Subcutaneous abdominal adipose tissue (tissue), 5 donors: ENCODE measurements around the gene MDP1.
A peak's percentile ranks its signal among the peaks of the same experiment; 100 is the strongest.

Experiments used
- H3K27ac ChIP-seq: one replicate; pipeline ENCODE4 v1.7.0; 2013; ENCODE audit warnings: low read depth, mild to moderate bottlenecking, inconsistent platforms, low read length, moderate library complexity
- H3K27me3 ChIP-seq, 5 donors: one replicate each; pipeline ENCODE4 v1.7.0; 2013; ENCODE audit warnings: low read length in 5 of 5, inconsistent platforms in 1 of 5; ENCODE audit not compliant: control insufficient read depth in 5 of 5, insufficient read depth in 4 of 5
- H3K36me3 ChIP-seq, 5 donors: one replicate each; pipeline ENCODE4 v1.7.0; 2013; ENCODE audit warnings: low read length in 5 of 5; ENCODE audit not compliant: control insufficient read depth in 5 of 5, insufficient read depth in 5 of 5
- H3K4me1 ChIP-seq, 5 donors: one replicate each; pipeline ENCODE4 v1.7.0; 2013; ENCODE audit warnings: low read length in 5 of 5, mild to moderate bottlenecking in 3 of 5, moderate library complexity in 1 of 5; ENCODE audit not compliant: control insufficient read depth in 5 of 5, insufficient read depth in 5 of 5
- H3K4me3 ChIP-seq, 5 donors: one replicate each; pipeline ENCODE4 v1.7.0; 2013; ENCODE audit warnings: low read length in 5 of 5, low read depth in 1 of 5
- H3K9ac ChIP-seq, 5 donors: one replicate each; pipeline ENCODE4 v1.7.0; 2013; ENCODE audit warnings: low read length in 5 of 5, mild to moderate bottlenecking in 4 of 5, moderate library complexity in 3 of 5
- H3K9me3 ChIP-seq, 5 donors: one replicate each; pipeline ENCODE4 v1.7.0; 2013; ENCODE audit warnings: low read length in 5 of 5; ENCODE audit not compliant: control insufficient read depth in 5 of 5
- donor health status: healthy.
- donor health status: healthy.
- donor health status: healthy.
- donor health status: healthy.
- donor health status: healthy.

Gene MDP1

GRCh38 chr14:24259282-24260025, 43.6 kb upstream of the MDP1 start:
- Histone ChIP-seq H3K9ac (no peak overlapping the region), H3K9me3 (no peaks in the 10 kb centered on the region), H3K4me3 (no peak overlapping the region), H3K27ac (no peak overlapping the region), H3K4me1 (peaks cover 1 to 45% (median 37%) of the 10 kb centered on the region in 5 donors), H3K36me3 (peaks cover 0 to 19% (median 9%) of the 10 kb centered on the region in 5 donors), H3K27me3 (no peaks in the 10 kb centered on the region)

GRCh38 chr14:24258548-24259265, 42.8 kb upstream of the MDP1 start:
- Histone ChIP-seq H3K9ac (no peak overlapping the region), H3K27ac (no peak overlapping the region), H3K9me3 (no peaks in the 10 kb centered on the region), H3K4me3 (no peak overlapping the region), H3K36me3 (peaks cover 0 to 27% (median 9%) of the 10 kb centered on the region in 5 donors), H3K4me1 (peaks cover 1 to 45% (median 37%) of the 10 kb centered on the region in 5 donors), H3K27me3 (no peaks in the 10 kb centered on the region)

- Histone ChIP-seq H3K4me1 (peaks cover 1 to 42% (median 37%) of the 10 kb centered on the region in 5 donors), H3K27ac (no peak overlapping the region), H3K4me3 (no peak overlapping the region), H3K9me3 (no peaks in the 10 kb centered on the region), H3K36me3 (peaks cover 0 to 28% (median 9%) of the 10 kb centered on the region in 5 donors), H3K27me3 (no peaks in the 10 kb centered on the region), H3K9ac (no peak overlapping the region)
Measured at GRCh38 chr14:24258119-24258518, 42.3 kb upstream of the MDP1 start.

- H3K9ac ChIP-seq: no peak overlapping the region
- H3K9me3 ChIP-seq: no peaks in the 10 kb centered on the region
- H3K36me3 ChIP-seq: peaks cover 0 to 28% (median 9%) of the 10 kb centered on the region in 5 donors
- H3K27ac ChIP-seq: no peak overlapping the region
- no peak overlapping the region for H3K4me3 ChIP-seq
- H3K27me3 ChIP-seq: no peaks in the 10 kb centered on the region
- peaks cover 1 to 48% (median 37%) of the 10 kb centered on the region in 5 donors for H3K4me1 ChIP-seq
Measured at GRCh38 chr14:24256960-24257359, 41.1 kb upstream of the MDP1 start.

- Histone ChIP-seq H3K27ac (no peak overlapping the region), H3K4me1 (peaks cover 1 to 48% (median 37%) of the 10 kb centered on the region in 5 donors), H3K4me3 (no peak overlapping the region), H3K36me3 (peaks cover 0 to 23% (median 9%) of the 10 kb centered on the region in 5 donors), H3K9me3 (no peaks in the 10 kb centered on the region), H3K27me3 (no peaks in the 10 kb centered on the region), H3K9ac (no peak overlapping the region)
Measured at GRCh38 chr14:24255931-24256711, 40.3 kb upstream of the MDP1 start.

- Histone ChIP-seq H3K27me3 (no peaks in the 10 kb centered on the region), H3K27ac (no peak overlapping the region), H3K9me3 (no peaks in the 10 kb centered on the region), H3K4me3 (no peak overlapping the region), H3K4me1 (peaks cover 1 to 48% (median 37%) of the 10 kb centered on the region in 5 donors), H3K9ac (no peak overlapping the region), H3K36me3 (peaks cover 0 to 21% (median 9%) of the 10 kb centered on the region in 5 donors)
Measured at GRCh38 chr14:24255438-24255837, 39.6 kb upstream of the MDP1 start.

- Histone ChIP-seq H3K4me3 (no peak overlapping the region), H3K4me1 (peaks cover 1 to 48% (median 37%) of the 10 kb centered on the region in 5 donors), H3K9me3 (no peaks in the 10 kb centered on the region), H3K27me3 (no peaks in the 10 kb centered on the region), H3K27ac (no peak overlapping the region), H3K36me3 (peaks cover 0 to 21% (median 6%) of the 10 kb centered on the region in 5 donors), H3K9ac (no peak overlapping the region)
Measured at GRCh38 chr14:24254630-24255392, 38.9 kb upstream of the MDP1 start.

GRCh38 chr14:24253936-24254335, 38.1 kb upstream of the MDP1 start:
- H3K4me3 ChIP-seq: no peak overlapping the region
- H3K9ac ChIP-seq: peak overlapping the region in 1 of 5 donors; percentile 21

GRCh38 chr14:24252289-24253124, 36.6 kb upstream of the MDP1 start:
- Histone ChIP-seq H3K27me3 (no peaks in the 10 kb centered on the region), H3K36me3 (peaks cover 0 to 26% (median 6%) of the 10 kb centered on the region in 5 donors), H3K4me1 (peaks cover 1 to 35% (median 26%) of the 10 kb centered on the region in 5 donors), H3K9me3 (no peaks in the 10 kb centered on the region), H3K4me3 (no peak overlapping the region), H3K9ac (peak overlapping the region in 2 of 5 donors; percentile 7 to 45), H3K27ac (no peak overlapping the region)

More at GRCh38 chr14:24253936-24254335, 38.1 kb upstream of the MDP1 start:
- no peaks in the 10 kb centered on the region for H3K27me3 ChIP-seq
- H3K4me1 ChIP-seq: peaks cover 1 to 41% (median 31%) of the 10 kb centered on the region in 5 donors
- peaks cover 0 to 25% (median 6%) of the 10 kb centered on the region in 5 donors for H3K36me3 ChIP-seq
- no peaks in the 10 kb centered on the region for H3K9me3 ChIP-seq
- H3K27ac ChIP-seq: no peak overlapping the region
